HG02970 (cell line): ENCODE measurements around the gene PLEKHS1.
"Not testable (repeated sequence)": the region's sequence is repeated elsewhere in the genome, so short reads cannot be mapped to it uniquely, and the experiment has no call there.

Source experiments
- ATAC-seq: cut with Tn5 transposase; IDR thresholded peaks from one replicate; pipeline ENCODE4 v1.9.1; 2021; ENCODE audit warnings: mild to moderate bottlenecking, moderate library complexity, moderate number of reproducible peaks; ENCODE audit not compliant: unreplicated experiment, low FRiP score

Gene PLEKHS1

DNA sequence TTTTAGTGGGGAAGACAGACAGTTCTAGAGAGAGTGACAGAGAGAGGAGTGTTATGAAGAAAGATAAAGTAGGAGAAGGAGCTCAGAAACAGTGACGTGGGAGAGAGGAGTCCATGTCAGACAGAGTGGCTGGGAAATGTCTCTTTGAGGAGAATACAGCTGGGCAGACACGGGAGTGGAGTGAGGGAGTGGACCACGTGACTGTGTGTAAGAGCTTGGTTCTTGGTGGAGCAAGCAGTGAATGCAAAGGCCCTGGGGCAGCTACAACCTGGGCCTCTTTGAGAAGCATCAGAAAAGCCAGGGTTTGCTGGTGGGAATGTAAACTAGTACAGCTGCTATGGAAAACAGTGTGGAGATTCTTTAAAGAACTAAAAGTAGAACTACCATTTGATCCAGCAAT is 11.9 kb upstream of the PLEKHS1 start:
- no peak for ATAC-seq

- ATAC-seq: no peak
Measured at GRCh38 chr10:113740850-113741249, 10.6 kb upstream of the PLEKHS1 start.

- no peak for ATAC-seq
Measured at GRCh38 chr10:113742466-113742865, 9.0 kb upstream of the PLEKHS1 start.

GRCh38 chr10:113743594-113743993 is 7.9 kb upstream of the PLEKHS1 start:
- no peak for ATAC-seq

DNA sequence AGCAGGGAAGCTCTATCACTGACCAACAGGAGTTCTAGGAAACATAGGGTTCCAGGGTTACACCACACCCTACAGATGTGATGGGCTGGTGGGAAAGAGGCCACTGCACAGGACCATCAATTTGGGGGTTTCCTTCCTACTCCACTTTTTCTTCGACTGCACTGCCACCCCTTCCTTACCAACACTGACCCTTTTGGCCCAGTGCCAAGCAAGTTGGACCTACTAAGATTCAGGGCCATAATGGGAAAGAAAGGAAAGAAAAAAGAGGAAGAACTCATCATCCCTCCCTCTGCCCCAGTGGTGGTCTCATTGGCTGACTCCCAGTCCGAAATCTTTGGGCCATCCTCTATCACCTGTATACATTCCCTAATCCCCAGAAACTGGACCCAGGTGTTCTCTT is 6.1 kb upstream of the PLEKHS1 start:
- no peak for ATAC-seq

DNA sequence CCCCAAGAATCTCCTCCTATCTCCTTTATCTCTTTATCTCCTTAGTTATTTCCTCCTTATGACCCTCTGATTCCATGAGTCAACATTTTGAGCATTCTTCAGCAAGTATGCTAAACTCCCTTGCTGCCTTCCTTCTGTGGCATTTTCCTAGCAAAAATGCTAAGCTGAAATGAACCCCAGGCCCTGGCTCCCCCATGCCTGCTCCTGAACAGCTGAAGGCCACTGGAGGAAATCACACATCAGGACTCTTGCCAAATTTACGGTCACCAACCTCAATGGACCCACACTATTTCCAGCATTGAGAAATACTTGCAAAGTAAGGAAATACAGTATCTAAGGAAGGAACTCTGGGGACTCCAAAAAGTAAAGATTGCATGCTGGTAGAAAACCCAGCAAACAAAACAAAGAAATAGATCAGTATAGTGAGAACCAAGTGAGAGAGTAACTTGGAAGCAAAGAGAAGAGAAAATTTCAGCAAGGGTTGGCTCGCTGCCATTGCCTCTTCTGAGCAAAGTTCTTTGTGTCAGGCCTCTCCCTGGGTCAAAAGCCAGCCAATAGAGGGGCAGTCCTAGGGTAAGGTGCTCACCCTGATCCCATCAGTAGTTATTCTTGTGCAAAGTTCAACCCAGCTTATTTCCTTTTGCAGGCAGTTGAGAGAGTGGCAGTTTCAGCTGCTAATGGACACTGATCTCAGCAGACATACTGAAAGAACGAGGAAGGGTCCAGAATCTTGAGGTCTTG is 5.1 kb upstream of the PLEKHS1 start:
- ATAC-seq: no peak

DNA sequence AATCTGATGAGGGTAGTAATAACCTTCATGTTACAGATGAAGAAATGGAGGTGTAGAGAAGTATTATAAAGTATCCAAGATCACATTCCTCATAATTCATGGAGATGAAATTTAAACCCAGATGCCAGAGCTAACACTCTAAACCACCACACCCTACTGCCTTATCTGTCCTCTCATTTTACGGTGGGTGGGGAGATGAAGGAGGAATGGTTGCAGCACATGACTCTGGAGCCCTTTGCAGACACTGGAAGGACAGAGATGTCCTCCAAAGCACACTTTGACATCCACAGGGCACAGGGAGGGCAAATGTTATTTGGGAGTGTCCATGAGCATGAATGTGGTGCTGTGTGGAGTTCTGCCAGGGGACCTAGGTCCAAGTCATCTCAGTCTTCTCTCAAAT is 1.1 kb downstream of the PLEKHS1 start:
- no peak for ATAC-seq

DNA sequence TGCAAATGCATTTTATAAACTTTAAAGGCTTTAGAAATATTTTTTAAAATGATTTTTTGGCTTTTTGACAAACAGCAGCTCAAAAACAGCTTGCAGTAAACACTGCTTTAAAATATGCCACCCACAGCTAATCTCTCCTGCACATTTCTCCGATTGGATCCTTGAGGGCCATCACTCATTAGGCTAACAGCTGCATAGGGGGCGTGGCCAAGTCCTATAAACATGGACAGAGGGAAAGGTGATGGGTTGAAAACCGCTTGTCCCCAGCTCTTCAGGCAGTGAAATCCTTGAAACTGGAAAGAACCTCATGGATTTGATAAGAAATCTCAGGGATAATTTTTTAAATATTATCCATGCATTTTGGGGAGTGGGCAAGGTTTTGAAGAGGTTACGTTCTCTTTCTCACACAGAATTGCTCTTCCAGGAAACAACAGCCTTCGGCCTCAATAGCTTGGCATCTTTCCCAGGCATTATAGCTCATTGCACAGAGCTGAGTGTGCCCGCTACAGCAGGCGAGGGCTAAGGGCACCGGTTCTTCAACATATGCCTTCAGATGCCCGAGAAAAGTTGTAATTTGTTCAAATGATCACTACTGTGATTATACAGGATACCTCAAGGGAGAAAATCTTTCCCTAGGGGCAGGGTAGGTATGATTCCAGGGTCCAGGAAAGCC is 1.7 kb downstream of the PLEKHS1 start:
- ATAC-seq: no peak

GRCh38 chr10:113754125-113754524 is 2.6 kb downstream of the PLEKHS1 start:
- no peak for ATAC-seq

GRCh38 chr10:113754768-113755167 is 3.3 kb downstream of the PLEKHS1 start:
- no peak for ATAC-seq

DNA sequence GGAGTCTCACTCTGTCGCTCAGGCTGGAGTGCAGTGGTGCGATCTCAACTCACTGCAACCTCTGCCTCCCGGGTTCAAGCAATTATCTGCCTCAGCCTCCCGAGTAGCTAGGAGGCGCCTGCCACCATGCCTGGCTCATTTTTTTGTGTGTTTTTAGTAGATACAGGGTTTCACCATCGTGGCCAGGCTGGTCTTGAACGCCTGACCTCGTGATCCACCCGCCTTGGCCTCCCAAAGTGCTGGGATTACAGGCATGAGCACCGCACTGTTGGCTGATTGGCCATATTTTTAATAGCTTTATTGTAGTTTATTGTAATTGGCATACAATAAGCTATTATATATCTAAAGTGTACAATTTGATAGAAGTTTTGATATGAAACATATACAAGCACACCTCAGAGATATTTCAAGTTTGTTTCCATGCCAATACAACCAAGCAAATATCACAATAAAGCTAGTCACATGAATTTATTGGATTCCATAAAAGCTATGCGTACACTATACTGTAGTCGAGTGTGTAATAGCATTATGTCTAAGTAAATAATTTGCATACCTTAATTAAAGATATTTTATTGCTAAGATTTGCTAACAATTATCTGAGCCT is 5.6 kb downstream of the PLEKHS1 start:
- no peak for ATAC-seq

- ATAC-seq: no peak
Measured at GRCh38 chr10:113762083-113762482, 10.6 kb downstream of the PLEKHS1 start.

DNA sequence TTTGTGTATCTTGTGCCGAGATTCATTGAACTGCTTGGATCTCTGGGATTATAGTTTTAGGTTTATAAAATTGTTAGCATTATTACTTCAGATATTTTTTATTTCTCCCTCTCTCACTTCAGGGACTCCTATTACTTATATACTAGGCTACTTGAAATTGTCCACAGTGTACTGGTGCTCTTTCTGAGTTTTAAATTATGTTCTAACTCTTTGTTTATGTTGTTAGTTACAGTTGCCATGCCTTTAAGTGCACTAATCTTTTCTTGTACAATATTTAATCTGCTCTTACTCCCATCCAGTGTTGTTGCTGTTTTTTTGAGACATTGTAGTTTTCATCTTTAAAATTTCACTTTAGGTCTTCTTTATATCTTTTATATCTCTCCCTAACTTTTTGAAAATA is 13.1 kb downstream of the PLEKHS1 start:
- ATAC-seq: no peak

- ATAC-seq: no peak
Measured at GRCh38 chr10:113765910-113766309, 14.4 kb downstream of the PLEKHS1 start.

DNA sequence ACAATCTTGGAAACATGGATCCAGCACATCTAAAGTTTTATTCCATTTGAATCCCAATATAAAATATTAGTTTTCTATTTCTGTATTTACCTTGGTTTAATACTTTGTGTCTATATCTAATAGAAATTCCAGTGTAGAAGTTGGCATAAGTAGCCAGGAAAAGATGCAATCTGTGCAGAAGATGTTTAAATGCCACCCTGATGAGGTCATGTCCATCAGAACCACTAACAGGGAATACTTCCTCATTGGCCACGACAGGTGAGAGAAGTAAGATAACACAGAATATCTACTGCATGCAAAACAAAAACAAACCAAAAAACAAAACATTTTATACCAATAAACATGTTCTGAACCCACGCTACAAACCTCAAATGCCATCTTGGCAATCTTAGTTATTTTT is 15.7 kb downstream of the PLEKHS1 start:
- no peak for ATAC-seq

GRCh38 chr10:113770346-113770745 is 18.9 kb downstream of the PLEKHS1 start:
- no peak for ATAC-seq

- ATAC-seq: not testable (repeated sequence)
Measured at GRCh38 chr10:113771131-113771530, 19.6 kb downstream of the PLEKHS1 start.

GRCh38 chr10:113775686-113776294 is 24.3 kb downstream of the PLEKHS1 start:
- ATAC-seq: no peak

DNA sequence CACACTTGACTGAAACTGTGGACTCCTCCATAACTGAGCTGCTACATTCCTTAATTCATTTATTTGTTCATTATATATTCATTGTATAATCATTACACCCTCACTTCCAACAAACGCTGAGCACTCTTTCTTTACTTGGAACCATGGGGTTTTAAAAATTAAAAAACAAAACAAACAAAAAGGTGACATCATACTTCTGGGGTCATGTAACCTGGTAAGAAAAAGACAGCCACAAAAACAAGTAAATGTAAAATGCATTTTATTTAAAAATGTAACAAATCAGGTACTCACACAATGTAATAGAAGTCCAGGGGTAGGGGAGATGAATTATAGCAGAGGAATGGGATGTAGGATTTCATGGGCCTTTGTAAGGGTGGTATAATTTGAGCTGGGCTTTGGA is 25.1 kb downstream of the PLEKHS1 start:
- ATAC-seq: no peak

DNA sequence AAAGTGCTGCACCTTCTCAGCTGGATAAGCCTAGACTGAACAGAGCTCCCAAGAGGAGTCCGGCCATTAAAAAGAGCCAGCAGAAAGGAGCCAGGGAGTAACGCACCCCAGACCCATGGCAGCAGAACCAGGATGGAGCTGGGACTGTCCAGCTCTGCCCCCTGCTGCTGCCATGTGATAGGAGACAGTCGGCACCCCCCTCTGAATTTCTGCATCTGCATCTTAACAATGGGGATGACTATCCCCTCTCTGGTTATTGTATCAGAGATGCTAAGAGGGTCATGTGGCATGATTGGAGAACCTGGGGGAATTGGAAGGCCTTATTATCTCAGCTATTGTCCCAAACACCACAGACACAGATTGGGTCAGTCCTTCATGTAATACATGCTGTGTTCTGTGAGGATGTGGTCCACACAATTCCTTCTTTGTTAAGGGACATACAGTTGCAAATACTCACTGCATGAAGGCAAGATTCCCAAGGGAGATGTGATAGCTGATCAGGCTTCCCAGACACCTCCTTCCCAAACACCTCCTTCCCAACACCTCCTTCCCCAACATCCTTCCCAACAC is 29.3 kb downstream of the PLEKHS1 start:
- ATAC-seq: no peak

DNA sequence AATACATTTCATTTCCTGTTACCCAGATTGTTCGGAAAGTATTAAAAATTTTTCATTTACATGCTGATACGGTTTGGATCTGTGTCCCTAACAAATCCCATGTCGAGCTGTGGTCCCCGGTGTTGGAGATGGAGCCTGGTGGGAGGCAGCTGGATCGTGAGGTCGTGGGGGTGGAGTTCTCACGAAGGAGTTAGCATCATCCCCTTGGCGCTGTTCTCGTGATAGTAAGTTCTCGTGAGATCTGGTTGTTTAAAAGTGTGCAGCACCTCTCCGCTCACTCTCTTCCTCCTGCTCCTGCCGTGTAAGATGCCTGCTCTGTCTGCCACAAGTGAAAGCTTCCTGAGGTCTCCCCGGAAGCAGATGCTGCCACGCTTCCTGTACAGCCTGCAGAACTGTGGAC is 30.9 kb downstream of the PLEKHS1 start:
- ATAC-seq: no peak
